Upper lobe of right lung (tissue), 1 donor: ENCODE results near the gene PAK5. TPM values are rescaled to one million over a fixed set of nuclear protein-coding genes. Genes with fewer than 3 reads are reported as not detected.

Experiments used
- ATAC-seq: fragments of 200-7000 bp; cut with Tn5 transposase; one replicate; pipeline ENCODE4 v1.9.1; 2020; ENCODE audit warnings: mild to moderate bottlenecking, moderate library complexity
- DNase-seq: peaks from one replicate; pipeline ENCODE4 v3.0.0-alpha.2; 2020
- H3K27ac ChIP-seq: fragments of 200-600 bp; one replicate; pipeline ENCODE4 v1.8.0; 2022
- H3K27me3 ChIP-seq: fragments of 200-600 bp; one replicate; pipeline ENCODE4 v1.8.0; 2022; ENCODE audit warnings: mild to moderate bottlenecking
- H3K36me3 ChIP-seq: fragments of 200-600 bp; one replicate; pipeline ENCODE4 v1.8.0; 2022
- H3K4me1 ChIP-seq: fragments of 200-600 bp; one replicate; pipeline ENCODE4 v1.8.0; 2022
- H3K4me3 ChIP-seq: fragments of 200-600 bp; one replicate; pipeline ENCODE4 v1.8.0; 2022; ENCODE audit warnings: mild to moderate bottlenecking
- H3K9me3 ChIP-seq: fragments of 200-600 bp; one replicate; pipeline ENCODE4 v1.8.0; 2022
- intact Hi-C: fragments of 100-400 bp; cut with DNase I; formaldehyde crosslinking; loops from one replicate; pipeline ENCODE4 v1.11.0; 2022
- total RNA-seq: library from RNA; stranded (reverse); fragmentation: NEBNext Ultra II Directional; extraction: Animal tissue kit (Norgen Biotek cat#: 25700); gene quantifications from one replicate; pipeline ENCODE4 v1.2.1, GENCODE V29; 2021
- TF ChIP-seq, protein P1 (sequence below): fragments of 200-600 bp; IDR thresholded peaks from one replicate; pipeline ENCODE4 v1.8.0; 2022; ENCODE audit warnings: antibody characterized with exemption
- donor health status: DM: no; HTN: yes; CAD: no; lungs with severe emphysema.

Gene PAK5
- total RNA-seq, 1 donor from 2014 or later, result 0.35 TPM

DNA sequence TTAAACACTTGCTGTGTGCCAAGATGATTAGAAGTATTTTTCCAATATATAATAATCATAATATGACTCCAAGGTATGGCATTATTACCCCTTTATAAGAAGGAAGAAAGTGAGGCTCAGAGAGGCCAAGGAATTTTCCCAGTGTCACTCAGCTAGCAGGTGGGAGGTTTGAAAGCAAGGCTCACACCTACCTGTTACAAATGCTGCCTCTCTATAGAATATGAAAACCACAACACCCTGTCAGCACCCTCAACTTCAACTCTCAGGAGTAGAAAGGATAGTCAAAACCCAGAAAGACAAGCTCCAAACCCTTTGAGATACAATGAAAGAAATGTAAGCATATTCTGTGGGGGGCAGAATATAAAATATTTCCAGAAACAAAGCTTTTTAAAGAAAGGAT is 247.8 kb downstream of the PAK5 start:
- Histone ChIP-seq H3K9me3 (no peaks in the 10 kb centered on the region), H3K4me1 (no peaks in the 10 kb centered on the region), H3K36me3 (no peaks in the 10 kb centered on the region), H3K27me3 (no peaks in the 10 kb centered on the region), H3K27ac (no peak overlapping the region), H3K4me3 (no peak overlapping the region)
- intact Hi-C loops, result no loop called here
- TF ChIP-seq, protein P1, sequence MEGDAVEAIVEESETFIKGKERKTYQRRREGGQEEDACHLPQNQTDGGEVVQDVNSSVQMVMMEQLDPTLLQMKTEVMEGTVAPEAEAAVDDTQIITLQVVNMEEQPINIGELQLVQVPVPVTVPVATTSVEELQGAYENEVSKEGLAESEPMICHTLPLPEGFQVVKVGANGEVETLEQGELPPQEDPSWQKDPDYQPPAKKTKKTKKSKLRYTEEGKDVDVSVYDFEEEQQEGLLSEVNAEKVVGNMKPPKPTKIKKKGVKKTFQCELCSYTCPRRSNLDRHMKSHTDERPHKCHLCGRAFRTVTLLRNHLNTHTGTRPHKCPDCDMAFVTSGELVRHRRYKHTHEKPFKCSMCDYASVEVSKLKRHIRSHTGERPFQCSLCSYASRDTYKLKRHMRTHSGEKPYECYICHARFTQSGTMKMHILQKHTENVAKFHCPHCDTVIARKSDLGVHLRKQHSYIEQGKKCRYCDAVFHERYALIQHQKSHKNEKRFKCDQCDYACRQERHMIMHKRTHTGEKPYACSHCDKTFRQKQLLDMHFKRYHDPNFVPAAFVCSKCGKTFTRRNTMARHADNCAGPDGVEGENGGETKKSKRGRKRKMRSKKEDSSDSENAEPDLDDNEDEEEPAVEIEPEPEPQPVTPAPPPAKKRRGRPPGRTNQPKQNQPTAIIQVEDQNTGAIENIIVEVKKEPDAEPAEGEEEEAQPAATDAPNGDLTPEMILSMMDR, result no peak
- DNase-seq, result no peak
- no peak for ATAC-seq

DNA sequence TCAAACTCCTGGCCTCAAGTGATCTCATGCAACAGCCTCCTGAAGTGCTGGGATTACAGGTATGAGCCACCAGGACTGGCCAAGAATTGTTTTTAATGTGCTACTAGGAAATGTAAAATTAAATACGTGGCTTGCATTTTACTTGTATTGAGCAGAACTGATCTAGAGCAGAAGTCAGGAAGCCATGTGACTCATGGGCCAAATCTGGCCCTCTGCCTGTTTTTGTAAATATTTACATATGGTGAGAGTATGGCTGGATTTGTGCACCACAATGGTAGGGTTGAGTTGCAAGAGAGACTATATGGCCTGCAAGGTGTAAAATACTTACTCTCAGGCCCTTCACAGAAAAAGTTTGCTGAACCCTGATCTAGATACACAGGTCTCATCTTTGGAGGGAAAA is 248.7 kb downstream of the PAK5 start:
- Histone ChIP-seq H3K9me3 (no peaks in the 10 kb centered on the region), H3K4me1 (no peaks in the 10 kb centered on the region), H3K27me3 (no peaks in the 10 kb centered on the region), H3K27ac (no peak overlapping the region), H3K4me3 (no peak overlapping the region), H3K36me3 (no peaks in the 10 kb centered on the region)
- intact Hi-C loops, result no loop called here
- no peak for DNase-seq
- TF ChIP-seq, protein P1, result no peak
- ATAC-seq, result no peak

DNA sequence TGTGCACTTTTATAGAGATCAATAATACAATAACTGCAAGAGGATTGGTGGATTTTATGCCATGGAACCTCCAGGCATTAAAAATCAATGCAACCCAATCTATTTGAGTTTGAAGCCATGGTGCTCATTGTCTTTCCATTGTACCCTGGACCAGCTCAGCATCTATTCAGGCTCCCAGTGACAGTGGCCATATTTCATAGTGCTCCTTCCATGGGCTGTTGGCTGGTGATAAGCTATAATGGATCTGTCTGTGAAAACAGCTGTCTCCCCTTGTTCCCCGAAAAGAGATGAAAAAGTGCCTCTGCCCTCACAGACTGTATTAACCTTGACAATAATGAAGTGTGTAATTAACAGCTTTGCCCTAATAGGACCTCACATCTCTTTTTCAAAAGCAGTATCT is 250.2 kb downstream of the PAK5 start:
- Histone ChIP-seq H3K9me3 (no peaks in the 10 kb centered on the region), H3K36me3 (no peaks in the 10 kb centered on the region), H3K4me1 (no peaks in the 10 kb centered on the region), H3K4me3 (no peak overlapping the region), H3K27ac (no peak overlapping the region), H3K27me3 (no peaks in the 10 kb centered on the region)
- TF ChIP-seq, protein P1, result no peak
- intact Hi-C loops, result no loop called here
- ATAC-seq, result no peak
- DNase-seq, result no peak

DNA sequence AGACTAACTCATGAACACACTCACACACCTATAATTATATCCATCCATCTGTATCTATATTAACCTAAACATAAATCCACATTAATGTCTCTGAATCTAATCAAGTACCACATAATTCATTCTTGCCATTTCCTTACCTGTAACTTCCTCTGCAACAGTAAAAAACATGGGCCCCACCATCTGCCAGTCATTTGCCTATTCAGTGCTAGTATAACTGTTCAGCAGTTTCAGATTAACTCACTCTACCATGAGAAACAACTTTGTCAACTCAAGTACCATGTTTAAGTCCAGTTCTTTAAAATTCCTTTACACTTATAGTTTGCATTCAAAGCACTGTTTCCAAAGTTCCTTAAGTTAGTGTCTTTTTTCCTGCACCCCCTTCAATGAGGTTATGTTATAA is 255.7 kb downstream of the PAK5 start:
- H3K4me1 ChIP-seq, result no peaks in the 10 kb centered on the region
- ATAC-seq (no peak), DNase-seq (no peak)
- H3K9me3 ChIP-seq, result no peaks in the 10 kb centered on the region
- H3K4me3 ChIP-seq, result no peak overlapping the region
- TF ChIP-seq, protein P1, result no peak
- no peak overlapping the region for H3K27ac ChIP-seq
- intact Hi-C loops, result no loop called here
- no peaks in the 10 kb centered on the region for H3K27me3 ChIP-seq
- H3K36me3 ChIP-seq, result no peaks in the 10 kb centered on the region

DNA sequence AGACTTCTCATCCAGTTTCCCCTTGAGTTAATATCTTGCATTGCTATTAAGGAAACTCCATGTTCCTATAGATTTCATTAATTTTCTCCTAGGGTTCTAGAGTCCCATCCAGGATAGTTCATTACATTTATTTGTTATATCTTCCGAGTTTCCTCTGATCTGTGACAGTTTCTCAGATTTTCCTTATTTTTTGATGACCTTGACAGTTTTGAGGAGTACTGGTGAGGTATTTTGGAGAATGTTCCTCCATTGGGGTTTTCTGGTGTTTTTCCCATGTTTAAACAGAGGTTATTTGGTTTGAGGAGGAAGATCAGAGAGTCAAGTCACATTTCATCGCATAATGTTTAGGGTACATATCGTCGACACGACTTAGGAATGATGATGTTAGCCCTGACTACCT is 256.7 kb downstream of the PAK5 start:
- H3K36me3 ChIP-seq, result no peaks in the 10 kb centered on the region
- H3K4me1 ChIP-seq, result no peaks in the 10 kb centered on the region
- TF ChIP-seq, protein P1, result no peak
- H3K27me3 ChIP-seq, result no peaks in the 10 kb centered on the region
- ATAC-seq (no peak), DNase-seq (no peak)
- no peaks in the 10 kb centered on the region for H3K9me3 ChIP-seq
- H3K27ac ChIP-seq, result no peak overlapping the region
- intact Hi-C loops, result no loop called here
- H3K4me3 ChIP-seq, result no peak overlapping the region

DNA sequence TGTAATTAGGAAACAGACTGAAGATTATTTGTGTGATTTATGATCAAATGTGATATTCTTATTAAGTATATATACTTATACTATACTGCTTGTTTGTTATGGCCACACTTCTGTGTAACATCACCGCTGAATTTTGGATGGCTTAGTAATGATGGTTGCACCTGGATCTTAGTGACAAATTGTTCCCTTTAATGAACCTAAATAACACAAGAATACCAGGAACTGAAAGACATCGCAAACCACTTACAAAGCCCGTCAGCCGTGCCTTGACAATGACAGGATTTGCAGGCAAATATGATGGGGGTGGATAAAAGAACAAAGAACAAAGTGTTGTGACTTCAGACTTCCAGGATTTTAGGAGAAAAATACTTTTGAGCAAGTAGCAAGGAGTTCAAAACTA is 257.4 kb downstream of the PAK5 start:
- DNase-seq (no peak), ATAC-seq (no peak)
- Histone ChIP-seq H3K27ac (no peak overlapping the region), H3K36me3 (no peaks in the 10 kb centered on the region), H3K27me3 (no peaks in the 10 kb centered on the region), H3K4me3 (no peak overlapping the region), H3K4me1 (no peaks in the 10 kb centered on the region), H3K9me3 (no peaks in the 10 kb centered on the region)
- TF ChIP-seq, protein P1, result no peak
- intact Hi-C loops, result no loop called here
